Right lung (tissue), 5 donors: ENCODE measurements around the gene SHISA9. TPM values are rescaled to one million over a fixed set of nuclear protein-coding genes. Genes with fewer than 3 reads are reported as not detected.

Experiments
- DNase-seq, 2 donors: peaks; one replicate each; pipeline ENCODE4 v3.0.0-alpha.2; 2013
- polyA plus RNA-seq, 5 donors: library from polyadenylated mRNA; unstranded; fragments of 120-200 nt; gene quantifications; one replicate each; pipeline versions ENCODE4 v1.2.1 to v1.2.3, GENCODE V29; 2013; ENCODE audit warnings: inconsistent platforms in 1 of 5, low replicate concordance in 1 of 5; ENCODE audit not compliant: insufficient read length in 5 of 5, insufficient read depth in 1 of 5

The SHISA9 gene
- polyA plus RNA-seq, 5 donors, result 0.04 to 0.09 (median 0.08) TPM

DNA sequence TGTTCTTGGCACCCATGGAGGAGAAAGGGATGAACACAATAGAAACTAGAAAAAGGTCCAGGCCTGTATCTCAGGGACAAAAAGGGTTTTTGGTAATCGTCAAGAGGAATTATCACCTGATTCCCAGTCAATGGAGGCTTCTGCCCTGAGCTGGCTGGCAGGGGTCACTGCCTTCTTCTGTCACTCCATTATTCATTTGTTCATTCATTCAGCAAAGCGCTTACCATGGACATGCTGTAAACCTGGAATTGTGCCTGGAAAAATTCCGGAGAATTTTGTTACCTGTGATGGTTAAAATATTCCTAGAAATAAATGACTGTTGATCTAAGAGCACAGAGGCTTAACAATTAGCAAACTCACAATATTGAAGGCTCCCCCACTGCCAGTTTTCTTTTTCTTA lies 212.3 kb downstream of the SHISA9 start:
- DNase-seq, result no peak

DNA sequence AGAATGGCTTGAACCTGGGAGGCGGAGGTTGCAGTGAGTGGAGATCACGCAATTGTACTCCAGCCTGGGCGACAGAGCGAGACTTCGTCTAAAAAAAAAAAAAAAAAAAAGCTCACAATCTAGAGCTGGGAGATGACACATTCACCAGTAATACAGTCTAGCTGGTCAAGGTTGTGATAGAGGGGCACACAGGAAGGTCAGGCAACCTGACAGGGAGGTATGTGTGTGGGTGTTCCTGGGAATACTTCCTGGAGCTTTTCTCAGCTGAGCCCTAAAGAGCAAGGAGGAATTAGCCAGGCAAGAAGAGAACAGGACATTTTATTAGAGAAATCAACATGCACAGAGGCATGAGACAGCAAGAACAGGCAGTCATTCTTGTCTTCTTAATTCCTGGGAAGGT lies 216.7 kb downstream of the SHISA9 start:
- DNase-seq, result no peak

DNA sequence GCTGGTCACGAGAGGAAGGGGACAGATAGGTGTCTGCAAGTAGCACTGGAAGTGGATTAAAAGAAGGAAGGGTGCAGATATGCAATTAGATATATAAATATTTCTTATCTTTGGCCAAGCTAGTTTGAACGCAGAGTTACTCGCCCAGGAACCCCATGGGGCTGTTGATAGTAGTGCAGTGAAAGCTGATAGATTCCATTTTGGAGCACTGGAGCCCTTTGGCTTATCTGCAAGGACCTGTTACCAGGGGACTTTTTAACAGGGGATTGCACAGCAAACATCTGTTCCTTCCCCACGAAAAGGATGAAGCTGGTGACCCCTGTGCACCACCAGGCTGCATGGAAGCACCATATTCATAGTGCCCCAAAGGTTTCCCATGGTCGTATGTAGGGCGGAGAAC lies 218.7 kb downstream of the SHISA9 start:
- DNase-seq, result no peak

DNA sequence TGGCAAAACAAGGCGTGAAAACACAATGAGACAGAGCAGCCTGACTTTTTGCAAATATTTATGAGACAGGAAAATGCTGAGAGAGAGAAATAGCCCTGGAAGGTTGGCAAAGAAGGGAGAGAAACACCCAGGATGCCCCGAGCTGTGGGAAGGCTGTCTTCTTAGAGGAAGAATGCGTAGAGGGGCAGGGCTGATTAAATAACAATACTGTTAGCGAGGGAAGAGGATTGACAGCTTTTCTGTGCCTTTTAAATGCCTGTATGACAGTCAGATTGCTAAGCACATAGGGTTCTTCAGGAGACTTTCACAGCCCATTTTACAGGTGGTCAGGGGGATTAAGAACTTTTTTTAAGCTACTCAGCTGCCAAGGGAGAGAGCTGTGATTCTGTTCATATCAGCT lies 219.2 kb downstream of the SHISA9 start:
- DNase-seq, result no peak

DNA sequence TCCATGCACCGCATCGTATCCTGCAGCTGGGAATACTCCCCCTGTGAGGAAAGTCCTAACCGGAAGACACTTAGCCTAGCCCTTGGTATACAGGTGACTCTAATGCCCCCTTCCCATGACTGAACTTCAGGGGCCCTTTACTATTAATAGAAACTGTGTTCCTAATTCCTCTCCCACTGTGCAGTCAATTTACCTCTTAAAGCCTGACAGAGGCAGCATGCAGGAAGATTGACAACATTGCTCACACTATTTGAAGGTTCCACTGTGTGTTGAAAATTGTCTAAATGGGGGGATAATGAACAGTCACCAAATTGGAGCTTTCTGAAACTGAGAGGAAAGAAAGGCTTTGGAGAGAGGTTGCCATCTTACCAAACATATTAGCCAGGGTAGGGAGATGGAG lies 222.6 kb downstream of the SHISA9 start:
- no peak for DNase-seq

DNA sequence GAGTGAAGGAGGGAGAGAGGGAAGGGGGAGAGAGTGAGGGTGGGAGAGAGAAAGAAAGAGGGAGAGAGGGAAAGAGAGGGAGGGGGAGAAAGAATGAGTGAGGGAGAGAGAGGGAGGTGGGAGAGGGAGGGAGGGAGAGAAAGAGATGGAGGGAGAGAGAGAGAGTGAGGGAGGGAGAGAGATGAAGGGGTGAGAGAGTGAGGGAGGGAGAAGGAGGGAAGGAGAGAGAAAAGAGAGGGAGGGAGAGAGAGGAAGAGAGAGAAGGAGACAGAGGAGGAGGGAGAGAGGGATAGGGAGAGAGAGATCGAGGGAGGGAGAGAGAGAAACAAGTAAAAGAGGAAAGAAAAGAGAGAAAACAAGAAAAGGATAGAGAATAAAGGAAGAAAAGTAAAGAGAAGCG lies 225.7 kb downstream of the SHISA9 start:
- DNase-seq, result no peak

DNA sequence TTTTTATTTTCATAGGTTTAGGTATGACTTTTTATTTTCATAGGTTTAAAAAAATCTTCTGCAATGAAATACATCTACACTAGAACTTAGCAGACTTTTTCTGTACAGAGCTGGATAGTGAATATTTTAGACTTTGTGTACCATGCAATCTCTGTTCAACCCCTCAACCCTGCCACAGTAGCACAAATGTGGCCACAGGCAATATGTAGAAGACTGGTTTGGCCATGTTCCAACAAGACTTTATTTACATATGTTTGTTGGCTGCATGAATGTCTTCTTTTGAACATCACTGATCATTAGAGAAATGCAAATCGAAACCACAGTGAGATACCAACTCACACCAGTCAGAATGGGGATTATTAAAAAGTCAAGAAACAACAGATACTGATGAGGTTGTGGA lies 229.2 kb downstream of the SHISA9 start:
- DNase-seq, result no peak

DNA sequence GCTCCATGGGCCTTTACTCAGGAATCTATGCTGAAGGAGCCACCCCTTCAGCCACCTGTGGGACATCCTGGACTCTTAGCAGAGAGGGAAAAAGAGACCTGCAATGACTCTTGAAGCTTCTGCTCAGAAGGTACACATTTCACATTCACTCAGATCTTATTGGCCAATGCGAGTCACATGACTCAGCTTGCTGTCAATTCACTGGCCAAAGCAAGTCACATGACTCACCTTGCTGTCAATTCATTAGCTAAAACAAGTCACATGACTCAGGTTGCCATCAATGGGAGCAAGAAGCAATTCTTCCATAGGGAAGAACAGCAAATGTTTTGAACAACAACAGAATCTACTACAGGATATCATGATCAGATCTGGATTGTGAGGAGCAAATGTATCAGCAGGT lies 233.4 kb downstream of the SHISA9 start:
- no peak for DNase-seq

DNA sequence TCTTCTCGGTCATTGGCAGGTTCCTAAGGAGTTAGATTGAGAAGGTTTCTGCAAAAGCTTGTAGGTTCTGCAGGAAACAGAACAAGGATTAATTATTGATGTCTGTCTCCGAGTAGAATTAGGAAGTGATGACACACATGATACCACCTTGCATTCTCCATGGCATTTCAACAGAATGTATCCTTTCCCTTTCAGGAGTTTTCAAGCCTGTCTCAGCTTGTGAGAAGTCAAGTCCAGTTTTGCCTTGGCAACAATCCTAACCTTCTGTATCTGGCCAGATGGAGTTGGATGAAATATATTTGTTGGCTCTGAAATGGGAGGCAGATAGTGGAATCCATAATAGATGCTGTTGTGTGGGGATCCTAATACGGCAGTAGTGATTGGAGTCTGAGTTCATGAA lies 235.5 kb downstream of the SHISA9 start:
- no peak for DNase-seq

DNA sequence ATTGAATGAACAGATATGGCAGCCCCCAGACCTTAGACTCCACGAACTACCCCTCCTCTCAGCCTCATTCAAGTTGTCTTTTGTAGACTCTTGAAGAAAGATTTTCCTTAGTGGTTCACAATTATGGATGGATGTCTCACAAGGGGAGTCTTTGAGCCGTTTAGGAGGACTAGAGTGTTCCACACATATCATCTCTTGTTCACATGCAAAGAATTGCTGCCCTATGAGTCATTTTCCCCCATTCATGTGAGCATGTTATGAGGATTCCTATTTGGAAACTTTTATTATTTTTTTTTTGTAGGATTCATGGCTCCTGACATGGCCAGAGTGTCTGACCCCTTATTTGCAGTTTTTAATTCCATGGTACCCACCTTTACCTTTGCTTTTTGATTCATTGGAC lies 237.1 kb downstream of the SHISA9 start:
- no peak for DNase-seq

DNA sequence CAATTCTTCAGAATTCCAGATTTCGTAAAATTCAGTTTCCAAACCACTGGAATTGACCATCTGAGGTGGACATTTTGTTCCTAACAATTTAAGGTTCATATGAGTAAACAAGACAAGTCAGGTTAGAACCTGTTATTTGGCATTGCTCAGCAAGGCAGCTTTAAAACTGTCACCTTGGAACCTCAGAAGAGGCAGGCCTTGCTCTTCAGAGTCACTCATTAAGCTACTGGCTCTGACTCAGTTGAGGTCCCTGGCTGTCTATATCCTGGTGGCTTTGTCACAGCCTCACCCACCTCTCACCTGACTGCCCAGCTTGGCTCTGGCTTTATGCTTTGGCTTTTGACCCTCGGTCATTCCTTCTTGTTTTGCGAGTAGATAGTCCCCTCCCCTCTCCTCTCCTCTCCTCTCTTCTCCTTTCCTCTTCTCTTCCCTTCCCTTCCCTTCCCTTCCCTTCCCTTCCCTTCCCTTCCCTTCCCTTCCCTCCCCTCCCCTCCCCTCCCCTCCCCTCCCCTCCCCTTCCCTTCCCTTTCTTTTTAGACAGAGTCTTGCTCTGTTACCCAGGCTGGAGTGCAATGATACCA lies 238.4 kb downstream of the SHISA9 start:
- DNase-seq, result no peak

DNA sequence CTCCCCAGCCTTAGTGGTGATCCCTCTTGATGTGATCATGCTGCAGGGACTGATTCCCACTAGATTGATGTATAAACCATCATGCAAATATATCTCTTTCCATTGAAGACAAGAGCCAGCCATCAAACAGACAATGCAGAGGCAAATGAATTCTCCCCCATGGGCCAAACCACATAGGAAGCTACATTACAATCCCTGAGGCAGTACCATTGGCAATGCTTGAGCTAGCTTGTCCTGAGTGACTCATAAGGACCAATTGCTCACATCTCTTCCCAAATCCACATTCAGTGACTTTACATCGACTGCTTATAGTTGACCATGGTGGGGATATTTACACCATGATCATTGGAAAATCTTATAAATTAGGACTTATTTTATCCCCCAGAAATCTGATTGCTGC lies 242.2 kb downstream of the SHISA9 start:
- no peak for DNase-seq

DNA sequence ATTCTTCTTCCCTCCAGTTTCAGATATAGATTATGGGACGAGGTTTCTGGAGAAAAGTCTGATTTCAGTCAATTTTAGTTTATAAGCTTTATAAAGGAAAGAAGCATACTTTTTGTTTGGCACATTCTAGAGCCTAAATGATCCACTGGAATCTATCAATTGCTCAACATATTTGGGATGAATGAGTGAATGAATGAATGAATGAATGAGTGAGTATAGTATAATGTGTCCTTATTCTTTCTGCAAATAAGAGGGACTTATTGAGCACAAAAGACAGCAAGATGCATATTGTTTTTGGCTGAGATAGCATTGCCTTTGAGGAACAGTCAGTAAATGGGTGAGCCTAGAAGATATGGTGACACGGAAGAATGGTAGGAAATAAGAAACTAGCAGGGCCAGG lies 245.4 kb downstream of the SHISA9 start:
- DNase-seq, result no peak

DNA sequence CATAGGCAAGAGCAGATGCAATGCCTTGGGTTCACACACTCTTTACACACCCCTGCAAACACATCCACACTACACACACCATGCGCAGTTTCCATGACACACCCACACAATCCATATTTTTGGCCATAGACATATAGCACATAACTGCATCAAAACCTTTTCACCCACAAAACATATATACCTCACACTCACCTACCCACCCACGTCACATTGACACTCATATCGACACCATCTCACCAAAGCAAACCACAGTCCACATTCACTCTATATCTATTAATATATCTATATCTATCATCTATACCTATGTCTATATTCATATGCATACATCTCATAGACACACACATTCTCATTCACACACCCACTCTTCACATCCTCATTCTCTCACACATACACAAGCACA lies 246.9 kb downstream of the SHISA9 start:
- no peak for DNase-seq

DNA sequence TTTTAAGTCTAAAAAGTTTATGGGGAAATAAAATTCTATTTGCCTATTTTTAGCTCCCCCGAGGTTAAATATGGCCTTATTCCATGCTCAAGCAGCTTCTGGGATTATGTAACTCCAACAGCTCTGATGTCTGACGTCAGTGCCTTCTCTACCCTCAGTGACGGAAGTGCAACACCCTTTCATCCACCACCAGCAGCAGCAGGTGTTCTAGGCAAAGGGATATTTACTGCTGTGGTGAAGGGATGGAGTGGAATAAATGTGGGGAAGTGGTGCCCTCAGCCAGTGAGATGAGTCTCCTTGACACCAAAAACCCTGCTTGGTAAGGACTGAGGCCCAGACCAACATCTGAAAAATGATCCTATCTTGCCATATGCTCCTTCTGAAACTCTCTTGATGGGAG lies 247.4 kb downstream of the SHISA9 start:
- DNase-seq, result no peak

DNA sequence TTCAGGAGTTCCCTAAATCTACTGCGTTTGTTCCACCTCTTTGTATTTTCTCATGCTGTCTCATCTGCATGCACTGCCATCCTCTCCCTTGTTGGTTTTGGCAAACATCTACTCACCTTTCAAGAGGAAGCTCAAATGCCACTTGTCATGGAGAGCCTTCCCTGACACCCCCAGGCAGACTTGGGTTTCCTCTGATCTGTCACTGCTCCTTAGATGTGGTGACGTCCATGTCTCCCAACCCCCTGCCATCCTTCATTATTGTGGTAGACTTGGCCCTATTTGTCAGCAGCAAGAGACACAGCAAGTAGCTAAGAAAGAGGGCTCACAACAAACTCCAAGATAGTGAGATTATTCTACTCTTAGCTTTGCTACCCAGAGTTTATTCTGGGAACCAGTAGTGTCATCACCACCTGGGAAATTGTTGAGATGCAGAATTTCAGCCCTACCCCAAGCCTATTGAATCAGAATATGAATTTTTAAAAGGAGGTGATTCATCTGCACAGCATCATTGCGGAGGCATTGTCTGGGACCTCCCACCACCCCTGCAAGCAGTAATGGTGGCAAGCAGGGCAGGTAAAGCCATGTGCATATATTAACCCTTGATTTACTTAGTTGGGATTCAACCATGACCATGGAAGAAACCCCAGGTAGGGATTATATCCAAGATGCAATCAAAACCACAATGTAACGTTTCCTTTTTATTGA lies 248.9 kb downstream of the SHISA9 start:
- no peak for DNase-seq

DNA sequence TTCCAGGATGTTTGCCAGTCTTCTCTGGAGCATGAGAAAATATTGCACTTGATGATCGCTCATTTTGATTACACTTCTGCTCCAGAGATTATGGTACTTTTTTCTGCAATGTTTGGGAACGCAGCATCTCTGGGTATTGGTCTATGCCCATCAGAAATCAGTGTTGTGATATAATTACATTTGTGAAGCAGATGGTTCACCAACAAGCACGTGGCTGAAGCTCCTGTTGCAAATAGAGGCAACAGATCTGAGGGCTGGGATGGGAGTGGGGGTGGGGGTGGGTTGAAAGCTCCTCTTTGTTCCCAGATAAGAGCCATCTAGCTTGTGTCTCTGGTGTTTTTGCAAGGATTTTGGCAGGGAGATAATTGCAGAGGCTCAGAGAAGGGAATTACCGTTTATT lies 252.3 kb downstream of the SHISA9 start:
- no peak for DNase-seq

DNA sequence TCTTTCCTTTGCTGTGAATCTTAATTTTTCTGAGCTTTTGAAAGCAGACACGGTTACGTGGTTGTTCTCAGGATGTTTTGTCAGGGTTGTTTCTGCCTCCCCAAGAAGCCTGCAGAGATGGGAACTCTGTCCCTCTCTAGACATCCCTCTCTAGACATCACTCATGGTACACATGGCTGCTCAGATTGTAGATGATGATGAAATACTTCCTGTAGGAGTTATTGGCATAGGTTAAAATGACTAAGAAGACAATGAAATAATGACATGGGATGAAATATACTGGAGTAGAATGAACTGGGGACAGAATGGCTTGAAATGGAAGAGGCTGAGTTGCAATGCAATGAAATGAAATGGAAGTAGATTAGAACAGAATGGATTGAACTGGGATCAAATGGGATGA lies 253.4 kb downstream of the SHISA9 start:
- DNase-seq, result no peak

DNA sequence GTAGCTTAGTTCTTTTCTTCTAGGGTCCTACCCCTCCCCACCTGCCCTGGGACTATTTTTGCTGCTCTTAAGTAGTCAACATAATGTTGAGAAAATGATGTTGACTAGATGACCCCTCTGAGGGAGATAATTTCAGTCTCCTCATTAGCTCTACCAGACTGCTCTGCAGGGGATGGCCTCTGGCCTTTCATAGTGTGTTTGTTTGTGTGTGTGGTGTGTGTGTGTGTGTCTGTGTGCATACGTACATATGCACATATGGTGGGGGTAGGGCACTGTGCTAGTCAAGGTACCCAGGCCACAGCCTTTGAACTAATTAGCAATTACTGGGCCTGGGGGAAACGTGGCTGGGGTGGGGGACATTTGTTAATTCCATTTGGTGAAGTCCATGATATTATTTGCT lies 254.0 kb downstream of the SHISA9 start:
- DNase-seq, result no peak

DNA sequence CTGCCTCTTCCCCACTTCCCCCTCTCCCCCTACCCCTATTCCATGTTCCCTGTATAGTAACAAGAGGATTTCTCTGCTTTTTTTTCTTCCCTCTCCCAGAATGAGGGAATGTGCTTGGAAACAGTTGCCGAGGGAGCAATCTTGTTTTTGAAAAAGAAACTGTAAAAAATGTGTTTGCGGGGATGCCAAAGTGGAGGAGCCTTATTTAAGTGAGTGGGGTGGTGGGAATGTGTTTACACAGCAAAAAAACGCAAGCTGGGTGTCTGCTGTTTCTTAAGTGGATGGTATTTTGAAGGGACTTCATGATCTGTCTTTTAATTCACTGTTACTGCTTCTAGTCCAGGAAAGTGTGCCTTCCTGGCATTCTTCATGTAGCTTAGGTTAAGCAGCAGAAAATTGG lies 254.4 kb downstream of the SHISA9 start:
- no peak for DNase-seq

DNA sequence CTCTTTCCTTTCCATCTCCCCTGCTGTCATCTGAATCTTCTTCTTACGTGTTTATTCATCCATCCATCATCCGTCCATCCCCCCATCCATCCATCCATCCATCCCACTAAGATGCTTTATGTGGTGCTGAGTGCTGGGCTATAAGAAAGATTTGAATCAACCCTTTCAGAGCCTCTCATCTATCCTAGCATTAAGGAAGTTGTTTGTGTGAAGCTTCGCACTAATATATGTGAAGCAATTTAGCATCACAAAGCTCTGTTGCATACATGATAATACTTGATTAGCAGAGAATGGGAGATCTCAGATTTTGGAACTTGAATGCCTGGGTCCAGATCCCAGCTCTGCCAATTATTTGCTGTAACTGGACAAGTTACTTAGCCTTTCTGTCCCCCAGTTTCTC lies 255.7 kb downstream of the SHISA9 start:
- no peak for DNase-seq

DNA sequence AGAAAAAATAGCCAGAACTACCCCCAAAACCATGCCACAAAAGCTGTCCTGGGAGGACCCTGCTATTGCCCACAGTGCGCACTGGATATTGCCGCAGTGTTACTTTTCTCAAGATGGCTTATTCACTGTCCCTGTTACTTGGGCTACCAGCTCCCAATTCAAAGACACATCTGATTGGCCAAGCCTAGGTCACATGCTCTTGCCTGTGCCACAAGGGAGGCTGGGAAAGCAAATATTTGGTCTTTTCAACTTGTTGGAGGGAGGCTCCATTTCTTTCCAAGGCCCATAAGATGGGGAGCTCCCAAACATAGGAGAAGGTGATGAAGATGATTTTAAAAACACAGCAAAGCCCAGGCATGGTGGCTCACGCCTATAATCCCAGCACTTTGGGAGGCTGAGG lies 257.0 kb downstream of the SHISA9 start:
- no peak for DNase-seq

DNA sequence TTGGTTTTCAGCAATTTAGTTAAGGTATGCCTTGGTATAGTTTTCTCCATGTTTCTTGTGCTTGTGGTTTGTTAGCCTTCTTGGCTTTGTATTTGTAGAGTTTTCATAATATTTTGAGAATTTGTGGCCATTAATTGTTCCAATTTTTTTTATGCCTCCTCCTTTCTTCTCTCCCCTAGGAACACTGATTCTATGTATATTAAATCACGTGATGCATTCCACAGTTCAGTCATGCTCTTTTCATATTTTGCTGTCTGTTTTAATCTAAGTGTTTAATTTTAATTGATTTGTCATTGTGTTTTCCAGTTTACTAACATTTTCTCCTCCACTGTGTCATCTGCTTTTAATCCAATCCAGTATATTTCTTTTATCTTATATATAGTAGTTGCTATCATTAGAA lies 263.6 kb downstream of the SHISA9 start:
- no peak for DNase-seq

DNA sequence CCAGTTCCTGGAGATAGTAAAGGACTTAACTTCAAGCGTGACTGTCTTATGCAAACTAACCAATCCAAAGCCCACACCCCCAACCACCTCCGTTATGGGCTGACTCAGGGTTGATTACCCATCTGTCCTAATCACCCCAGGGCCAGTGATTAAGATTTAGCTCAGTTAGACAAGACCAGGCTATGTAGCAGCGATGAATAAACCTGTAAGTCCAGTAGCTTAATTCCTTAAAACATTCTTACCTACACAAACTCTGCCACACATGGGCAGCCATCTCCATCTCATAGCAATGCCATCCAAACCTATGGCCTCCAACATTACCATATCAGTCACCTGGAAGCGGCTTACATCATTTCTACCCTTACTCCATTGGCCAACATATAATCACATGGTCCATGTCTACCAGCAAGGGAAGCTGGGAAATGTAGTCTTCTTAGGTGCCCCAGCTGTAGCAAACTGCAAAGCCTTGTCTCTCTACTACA lies 266.7 kb downstream of the SHISA9 start:
- DNase-seq, result no peak
